ENCODE results near the gene TBX15.

Gene TBX15

DNA sequence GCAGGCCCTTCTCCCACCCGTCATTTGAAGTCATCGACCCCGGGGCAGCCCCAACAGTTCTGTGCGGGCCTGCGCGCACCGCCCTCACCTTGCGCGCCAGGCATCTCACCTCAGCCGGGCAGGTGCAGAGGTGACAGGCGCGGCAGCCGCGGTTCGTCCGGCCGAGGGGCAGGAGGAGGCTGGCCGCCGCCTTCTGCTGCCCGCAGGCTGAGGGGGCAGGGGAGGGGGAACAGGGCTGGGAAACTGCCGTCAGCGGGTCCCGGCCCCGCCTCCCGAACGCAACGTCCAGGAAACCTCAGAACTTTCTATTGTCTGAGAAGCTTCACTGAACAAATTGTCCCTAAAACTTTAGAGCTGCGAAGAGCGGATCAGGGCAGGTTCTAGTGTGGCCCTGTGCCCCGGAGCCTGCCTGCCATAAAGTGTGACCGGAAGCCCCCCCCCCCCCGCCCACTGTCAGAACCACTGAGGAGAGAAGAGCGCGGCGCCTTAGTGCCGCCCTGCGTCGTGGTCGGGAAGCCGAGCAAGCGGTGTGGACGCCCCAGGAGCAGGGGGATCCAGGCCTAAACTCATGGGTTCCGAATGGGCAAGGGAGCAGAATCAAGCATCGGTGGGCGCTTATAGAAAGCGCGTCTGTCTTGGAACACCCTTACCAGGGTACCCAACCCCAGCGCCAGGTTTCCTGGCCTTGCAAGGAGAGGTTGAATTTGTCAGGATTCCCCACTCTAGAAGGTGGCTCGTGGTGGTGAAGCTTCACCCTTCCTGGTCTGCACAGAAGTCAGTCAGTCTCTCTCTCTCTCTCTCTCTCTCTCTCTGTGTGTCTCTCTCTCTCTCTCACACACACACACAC, 13.3 kb upstream of the TBX15 start:
- DNase-seq (ENCODE audit: low read depth, low spot score), result no peak

DNA sequence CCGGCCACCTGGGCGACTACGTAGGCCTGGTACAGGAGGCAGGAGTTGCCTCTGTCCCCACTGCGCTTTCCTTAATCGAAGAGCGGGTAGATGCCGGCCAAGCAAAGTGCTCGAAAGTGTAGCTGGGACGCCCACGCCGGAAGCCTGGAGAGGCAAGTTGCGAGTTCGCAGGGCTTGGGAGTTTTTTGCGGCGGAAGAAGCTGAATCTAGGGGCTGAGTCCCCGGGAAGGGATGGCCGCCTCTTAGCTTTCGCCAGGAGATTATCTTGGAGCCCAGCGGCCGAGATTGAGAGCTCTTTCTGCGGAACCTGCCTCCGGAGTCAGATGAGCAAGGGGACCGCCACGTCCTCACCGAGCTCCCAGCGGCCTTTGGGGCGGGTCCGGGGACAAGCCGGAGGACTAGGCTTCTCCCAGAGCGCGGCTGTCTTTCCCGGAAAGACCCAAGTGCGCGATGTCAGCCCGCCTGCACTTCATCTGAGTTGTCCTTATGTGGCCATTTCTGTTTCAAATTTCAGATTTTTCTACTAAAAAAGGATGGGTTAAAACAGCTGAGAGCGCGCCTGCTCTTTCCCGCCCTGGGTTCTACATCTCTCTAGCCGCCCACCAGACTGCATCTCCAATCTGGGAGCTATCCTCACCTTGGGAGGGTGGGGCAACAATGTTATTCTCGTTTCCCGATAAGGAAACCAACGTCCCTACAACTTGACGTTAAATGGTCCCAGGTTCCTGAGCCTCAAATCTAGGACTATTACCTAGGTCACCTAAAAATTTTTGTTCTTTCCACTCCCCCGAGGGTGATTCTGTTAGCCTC, 12.4 kb upstream of the TBX15 start:
- no peak for DNase-seq (ENCODE audit: low read depth, low spot score)

DNA sequence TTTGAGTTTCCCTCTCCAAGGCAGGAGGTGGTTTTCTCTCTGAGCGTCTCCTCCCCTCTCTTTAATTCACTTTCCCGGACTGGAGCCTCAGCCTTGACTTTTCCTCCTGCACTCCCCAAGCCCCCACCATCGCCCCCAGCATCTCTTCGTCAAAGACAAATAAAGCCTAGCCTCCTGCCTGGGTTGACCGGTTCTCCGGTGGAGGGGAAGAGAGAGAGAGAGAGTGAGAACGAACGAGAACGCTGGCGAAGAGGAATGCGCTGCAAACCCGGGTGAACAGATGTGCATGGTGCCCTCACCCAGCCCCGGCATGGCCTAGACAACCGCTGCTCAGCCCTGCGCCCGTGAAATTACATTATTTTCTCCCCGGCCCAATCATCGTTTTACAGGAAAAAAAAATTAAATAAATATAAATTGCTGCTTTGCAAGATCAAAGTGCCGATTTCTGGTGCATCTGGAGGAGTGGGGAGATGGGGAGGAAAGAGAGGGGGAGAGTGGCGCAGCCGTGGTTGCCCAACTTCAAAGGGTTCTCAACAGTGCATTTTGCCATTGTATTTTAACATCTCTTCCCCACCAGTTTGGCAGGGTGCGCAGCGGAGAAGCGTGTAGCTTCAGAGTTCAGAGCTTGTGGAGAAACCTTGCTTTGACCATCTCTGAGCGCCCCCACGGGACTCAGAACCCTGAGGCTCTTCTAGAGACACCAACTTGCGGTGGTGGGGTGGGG, 11.4 kb upstream of the TBX15 start:
- DNase-seq (ENCODE audit: low read depth, low spot score), result no peak

DNA sequence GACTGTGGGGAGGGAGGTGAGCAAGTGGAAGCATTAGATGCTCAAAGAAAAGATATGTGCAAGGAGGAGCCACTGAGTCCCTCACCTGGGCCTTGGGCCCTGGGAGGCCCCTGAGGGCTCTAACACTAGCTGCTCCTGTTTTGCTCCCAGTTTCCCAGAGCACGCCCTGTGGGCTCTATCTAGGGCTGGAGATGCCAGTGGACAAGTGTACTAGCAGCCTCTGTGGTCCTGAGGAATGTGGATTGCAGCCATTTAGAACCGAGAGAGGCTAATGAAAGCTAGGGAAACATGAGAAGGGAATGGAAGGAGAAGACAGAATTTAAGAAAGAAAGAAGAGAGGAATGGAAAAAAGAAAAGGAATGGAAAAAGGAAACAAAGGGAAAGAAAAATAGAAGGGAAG, 10.0 kb upstream of the TBX15 start:
- no peak for DNase-seq (ENCODE audit: low read depth, low spot score)

DNA sequence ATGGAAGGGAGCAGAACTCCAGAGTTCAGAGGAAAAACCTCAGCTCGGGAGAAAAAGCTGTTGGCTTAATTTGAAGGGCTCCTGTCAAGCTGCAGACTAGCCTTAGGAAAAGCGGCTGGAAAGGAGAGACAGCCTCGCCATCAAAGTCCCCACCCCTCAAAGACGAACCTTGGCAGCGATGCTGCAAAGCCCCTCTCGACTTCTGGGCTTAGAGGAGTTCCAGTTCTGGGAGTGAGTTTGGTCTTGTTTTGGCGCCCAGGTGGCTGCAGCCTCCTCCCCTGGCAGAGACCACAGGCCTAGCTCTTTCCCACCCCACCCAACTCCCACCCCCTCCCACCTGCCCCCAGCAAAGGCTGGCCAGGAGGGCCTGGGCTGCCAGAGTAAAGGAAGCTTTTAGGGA, 9.1 kb upstream of the TBX15 start:
- DNase-seq (ENCODE audit: low read depth, low spot score), result no peak

DNA sequence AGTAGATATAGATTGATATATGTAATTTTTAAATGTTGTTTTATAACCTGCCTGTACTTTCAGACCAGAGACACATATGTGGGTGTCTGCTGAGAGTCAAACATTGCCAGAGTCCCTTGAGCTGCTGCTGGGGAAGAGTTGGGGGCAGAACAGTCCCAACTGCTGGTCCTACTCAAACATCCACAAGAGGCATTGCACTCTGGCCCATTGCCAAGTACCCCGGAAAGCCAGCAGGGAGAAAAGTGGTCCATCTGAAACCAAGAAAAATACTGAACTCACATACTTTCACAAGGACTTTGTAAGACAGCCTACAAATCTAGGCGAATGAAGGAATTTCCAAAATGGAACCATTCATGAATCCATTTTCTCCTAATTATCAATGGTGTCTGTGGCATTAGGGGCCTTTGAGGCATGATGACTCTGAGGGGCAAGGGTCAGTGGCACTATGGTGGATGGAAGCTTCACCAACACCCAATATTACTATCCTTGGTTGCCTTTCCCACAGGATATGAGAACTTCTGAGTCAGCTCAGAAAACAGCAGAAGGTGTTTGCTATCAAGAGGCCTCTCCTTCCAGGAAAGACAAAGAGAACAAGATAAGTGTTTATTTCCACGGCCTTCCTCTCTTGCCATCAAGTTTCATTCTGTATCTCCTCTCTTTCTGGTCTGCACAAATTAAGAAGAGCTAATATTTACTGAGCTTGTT, 7.3 kb upstream of the TBX15 start:
- DNase-seq (ENCODE audit: low read depth, low spot score), result no peak

DNA sequence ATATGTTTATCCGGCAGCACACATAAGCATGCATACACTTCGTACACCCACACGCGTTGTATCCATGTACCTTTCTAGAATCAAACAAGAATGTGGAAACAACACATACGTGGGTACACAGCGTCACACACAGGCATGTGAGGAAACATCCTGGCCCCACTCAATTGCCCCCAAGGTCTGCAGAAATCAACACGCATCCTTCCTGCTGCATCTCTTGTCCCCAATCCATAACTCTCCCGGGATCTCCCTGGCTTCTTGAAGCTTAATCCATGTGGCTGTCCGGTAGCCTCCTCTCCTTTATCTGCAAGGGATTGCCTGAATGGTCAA, 5.5 kb upstream of the TBX15 start:
- no peak for DNase-seq (ENCODE audit: low read depth, low spot score)

DNA sequence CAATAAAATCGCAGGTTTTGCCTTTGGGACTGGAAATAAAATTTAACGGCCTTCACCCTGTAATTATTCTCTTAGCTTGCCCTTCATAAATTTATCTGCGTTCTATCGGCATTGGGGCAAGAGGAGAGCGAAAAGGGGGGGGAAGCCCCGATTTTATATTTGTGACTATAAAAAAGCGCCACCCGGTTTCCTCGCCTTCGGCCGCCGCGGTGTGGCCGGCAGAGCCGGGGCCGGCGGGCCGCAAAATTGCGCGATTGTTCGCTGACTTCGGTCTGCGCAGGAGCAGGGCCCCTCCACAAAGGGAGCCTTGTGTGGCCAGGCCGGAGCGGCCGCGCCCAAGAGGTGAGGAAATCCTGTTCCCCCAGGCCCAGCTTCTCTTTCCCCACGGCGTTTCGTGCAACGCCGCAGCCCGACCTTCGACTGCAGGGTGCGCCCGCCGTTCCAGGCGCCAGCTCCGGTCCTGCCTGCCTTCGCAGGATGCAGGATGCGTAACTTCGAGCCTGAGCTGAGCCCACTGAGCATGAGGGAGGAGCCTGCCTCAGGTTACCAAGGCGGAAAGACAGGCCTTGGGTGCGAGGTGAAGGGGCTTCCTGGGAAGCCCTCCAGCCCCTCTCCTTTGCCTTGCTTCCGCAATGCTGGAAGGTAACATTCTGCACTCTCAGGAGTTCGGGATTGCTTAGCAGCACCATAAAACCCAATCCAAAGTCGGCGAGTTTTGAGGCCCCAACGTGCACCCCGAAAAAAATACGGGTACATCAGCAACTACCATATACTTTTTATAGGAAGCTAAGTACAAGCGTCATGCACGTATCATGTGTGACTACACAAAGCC, 4.9 kb upstream of the TBX15 start:
- DNase-seq (ENCODE audit: low read depth, low spot score), result no peak

DNA sequence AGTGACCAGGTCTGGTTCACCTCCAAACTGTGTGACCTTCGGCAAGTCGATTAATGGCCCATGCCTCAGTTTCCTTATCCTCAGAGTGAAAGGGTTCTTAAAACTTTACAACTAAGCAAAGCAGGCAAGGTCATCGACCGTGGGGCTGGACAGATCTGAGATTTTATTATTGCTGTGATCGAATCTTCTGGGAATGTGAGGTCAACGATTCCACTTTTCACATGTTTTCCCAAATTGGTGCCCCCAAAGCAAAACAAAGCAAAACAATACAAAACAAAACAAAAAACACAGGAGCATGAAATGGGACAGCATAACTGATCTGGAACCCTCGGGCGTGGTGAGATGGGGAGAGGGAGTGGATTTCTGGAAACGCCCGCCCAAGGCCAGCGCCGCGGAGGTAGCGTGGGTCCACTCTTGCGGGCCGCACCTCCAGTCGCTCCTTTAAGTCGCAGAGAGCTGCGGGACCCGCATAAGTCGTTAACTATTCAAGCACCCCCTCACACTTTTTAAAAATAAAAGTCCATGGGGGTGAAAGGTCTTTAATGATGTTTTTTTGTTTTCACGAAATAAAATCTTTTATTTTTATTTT, 4.2 kb upstream of the TBX15 start:
- no peak for DNase-seq (ENCODE audit: low read depth, low spot score)

DNA sequence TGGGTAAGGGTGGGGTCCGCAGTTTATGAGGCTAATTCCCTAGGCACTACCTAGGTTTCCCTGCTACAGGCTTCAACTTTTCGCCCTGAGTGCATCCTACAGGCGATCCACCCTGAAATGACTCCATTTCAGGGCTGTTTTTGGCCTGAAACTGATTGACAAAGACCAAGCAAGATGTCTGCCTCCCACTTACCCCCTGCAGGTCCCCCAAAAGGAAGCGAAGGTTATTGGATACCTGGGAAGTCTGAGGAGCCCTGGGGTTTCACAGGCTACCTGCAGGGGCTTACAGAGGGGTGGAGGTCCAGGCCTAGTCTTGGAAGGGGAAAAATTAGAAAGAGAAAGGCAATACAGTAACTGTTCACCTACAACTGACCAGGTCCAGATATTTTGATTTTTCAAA, 3.3 kb upstream of the TBX15 start:
- DNase-seq (ENCODE audit: low read depth, low spot score), result no peak

DNA sequence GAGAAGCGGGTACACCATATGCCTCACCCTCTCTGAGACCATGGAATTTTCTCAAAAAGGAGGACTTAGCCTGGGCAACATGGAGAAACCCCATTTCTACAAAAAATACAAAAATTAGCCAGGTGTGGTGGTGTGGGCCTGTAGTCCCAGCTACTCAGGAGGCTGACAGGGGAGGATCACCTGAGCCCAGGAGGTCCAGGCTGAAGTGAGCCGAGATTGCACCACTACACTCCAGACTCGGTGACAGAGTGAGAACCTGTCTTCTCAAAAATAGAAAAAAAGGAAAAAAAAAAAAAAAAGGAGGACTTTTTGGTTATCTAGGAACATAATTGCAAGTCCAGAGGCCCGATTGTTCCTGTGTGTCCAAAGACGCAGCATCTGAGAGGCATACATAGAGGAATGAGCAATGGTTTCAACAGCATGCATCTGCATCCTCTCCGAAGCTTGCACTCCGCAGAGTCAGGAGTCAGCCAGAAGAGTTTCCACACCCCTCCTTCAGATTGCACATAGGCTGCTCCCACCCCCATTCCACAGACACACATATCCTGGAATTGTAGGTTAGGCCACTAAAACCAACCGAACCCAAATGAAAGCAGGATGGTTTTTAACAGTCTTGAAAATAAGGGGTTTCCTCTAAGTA, 2.5 kb upstream of the TBX15 start:
- DNase-seq (ENCODE audit: low read depth, low spot score), result no peak

DNA sequence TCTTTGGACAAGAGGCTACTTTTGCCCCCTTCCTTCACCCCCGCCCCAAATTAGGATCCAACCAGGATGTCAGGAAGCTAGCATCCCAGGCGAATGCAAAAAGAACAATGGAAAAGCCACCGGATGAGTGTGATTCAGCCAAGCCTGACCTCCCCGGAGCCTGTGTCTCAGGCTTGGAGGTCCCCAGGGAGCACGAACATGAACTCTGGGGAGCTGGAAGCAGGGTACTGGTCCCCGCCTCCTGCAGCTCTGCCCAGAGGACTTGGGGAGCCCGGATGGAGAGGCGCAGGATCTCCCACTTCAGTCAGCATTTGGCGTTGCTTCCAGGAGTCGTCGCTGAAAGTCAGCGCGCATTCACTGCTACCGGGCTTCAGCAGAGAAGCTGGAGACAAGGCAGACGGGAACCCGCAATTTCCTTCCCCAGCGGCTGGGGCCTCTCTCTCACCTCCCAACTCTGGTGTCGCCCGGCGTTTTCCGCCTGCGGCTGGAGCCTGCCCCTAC, 1.8 kb upstream of the TBX15 start:
- DNase-seq (ENCODE audit: low read depth, low spot score), result no peak

DNA sequence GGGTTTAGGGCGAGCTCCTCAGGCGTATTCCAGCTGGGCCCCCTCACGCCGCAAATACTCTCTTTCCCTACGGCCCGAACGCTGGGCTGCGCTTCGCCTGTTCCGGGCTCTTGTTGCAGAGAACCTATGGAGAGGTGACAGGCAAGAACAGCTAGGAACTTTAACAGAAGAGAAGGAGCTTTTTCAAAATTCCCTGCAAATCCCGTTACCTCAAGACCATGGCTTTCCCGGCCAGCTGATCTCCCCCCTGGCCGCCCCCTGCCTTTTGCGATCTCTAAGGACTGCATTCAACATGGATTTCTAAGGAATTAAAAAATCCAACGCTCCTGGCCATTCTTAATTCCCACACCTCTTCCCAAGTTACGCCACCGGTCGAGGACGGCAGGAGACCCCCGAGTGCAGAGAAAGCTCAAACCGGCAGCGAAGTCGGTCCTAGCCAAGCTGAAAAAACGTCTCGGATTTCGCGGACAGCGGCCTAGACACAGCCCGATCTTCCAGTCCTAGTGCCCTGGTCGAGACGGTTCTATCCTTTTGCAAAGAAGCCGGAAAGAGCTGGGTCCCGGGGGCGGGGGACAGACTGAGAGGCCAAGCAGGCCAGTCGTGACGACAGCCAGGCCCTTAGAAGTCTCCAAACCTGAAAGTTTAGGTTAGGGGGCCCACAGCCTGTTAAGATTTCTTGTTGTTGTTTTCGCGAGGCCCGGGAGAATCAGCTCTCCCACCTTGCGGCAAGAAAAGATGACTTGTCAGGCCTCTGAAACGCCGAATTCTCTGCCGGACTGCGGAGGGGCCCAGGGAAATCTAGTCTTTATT, 1.1 kb upstream of the TBX15 start:
- DNase-seq (ENCODE audit: low read depth, low spot score), result no peak

DNA sequence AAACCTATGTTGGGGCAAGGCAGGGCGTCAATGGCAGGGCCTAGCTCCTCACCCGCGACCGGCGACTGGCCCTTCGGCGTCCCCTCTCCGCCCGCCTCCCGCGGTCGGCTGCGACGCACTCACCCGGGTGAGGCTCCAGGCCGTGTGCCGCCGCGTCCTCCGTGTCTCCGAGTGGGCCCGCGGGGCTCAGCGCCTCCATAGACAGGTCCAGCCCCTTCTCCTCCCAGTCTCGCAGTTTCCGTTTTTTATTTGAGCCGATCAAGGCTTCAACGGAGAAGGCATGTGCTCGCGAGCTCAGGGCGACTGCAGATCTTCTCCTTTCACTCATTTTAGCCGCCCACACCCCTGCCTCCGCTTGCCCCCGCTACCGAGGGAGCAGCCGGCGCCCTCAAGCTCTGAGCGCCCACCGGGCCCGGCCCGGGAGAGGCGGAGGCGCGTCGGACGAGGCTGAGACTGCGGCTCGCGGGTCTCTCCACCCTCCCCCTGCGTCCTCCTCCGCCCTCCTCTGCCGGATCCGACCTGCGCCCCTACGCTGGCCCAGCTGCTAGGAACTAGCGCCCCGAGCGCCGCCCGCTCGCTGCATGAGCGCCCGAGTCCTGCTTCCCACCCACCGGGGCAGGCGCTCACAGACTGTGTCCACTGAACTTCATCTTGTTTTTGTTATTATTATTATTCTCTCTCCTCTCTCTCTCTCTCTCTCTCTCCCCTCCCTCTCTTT, 516 bp downstream of the TBX15 start:
- DNase-seq (ENCODE audit: low read depth, low spot score), result no peak

DNA sequence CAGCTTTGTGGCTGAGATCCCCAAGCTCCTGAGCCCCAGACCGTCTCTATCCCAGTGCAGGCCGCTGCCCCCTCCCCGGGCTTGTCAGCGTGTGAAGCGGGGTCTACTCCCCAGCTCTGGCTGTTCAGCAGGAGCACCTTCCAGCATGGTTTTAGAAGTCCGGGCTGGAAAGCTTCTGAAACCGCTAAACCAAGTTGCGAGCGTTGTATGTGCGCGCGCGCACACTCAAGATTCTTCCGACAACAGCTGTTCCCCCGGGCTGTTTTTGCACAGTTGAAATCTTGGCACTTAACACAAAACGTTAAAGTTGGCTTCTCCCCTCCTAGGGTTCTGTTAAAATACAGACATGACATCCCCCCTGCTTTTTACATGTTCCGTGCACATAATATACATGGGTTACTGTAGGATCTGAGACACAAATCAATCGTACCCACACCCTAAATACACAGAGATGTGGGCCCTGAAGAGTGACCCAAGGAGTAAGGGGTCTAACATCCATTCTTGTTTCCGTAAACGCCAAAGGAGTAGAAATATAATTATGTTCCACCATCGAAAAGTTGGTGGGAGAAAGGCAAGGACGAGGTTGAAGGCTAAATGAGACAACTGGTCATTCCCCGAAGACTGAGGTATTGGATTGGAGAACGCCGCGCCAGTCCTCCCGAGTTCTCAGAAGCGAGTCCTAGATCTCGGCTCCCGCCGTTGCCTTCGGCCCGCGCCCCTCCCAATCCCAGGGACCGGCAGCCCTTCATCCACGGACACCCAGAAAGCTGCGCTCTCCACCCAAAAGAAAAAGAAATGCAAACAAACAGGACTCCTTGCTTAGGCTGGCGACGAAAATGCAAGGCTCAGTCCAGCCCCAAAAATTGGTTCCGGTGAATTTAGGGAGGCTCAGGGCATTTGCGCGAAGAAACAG, 1.3 kb downstream of the TBX15 start:
- no peak for DNase-seq (ENCODE audit: low read depth, low spot score)

DNA sequence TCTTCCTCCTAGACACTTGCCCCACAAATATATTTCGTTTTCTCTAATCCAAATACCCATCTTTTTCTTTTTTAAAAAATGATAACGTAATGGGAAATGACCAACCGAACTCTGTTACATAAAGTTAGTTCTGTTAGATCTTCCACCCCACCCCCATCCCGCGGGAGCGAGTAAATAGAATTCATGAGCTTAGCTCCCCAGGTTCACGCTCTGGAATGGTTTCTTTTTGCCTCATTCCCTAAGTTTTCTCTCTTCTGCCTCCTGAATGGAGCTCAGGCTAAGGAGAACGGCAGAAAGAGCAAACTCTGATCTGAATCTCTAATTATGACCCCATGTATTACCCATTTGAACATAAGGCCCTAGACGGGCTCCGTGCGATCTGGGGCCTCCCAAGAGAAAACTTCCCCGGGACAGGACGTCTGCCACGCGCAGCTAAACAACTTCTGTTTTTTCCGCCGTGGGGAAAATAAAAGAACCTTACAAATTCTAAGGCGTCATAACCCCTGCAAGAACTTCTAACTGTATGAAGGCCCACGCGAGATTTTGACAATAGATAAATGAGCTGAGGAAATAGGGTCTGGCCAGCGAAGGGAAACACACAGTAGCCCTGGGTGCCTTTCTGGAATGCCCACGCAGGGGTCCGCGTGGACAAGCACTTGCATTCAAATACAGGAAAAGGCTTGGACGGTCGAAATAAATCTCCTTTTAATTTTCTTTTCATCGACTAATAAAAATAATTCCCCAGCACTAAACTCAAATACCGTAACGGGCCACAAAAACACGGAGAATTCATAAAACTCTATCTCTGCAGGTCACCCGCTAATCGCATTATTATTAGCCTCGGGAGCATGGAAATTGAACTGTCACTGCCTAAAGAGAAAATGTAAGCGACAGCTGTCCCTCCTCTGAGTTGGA, 2.2 kb downstream of the TBX15 start:
- no peak for DNase-seq (ENCODE audit: low read depth, low spot score)

All from brain pericyte (primary cell).